Hepatocyte (in vitro differentiated cells): Measurements from ENCODE around the gene SHISA3. TPM values are rescaled to one million over a fixed set of nuclear protein-coding genes. Genes with fewer than 3 reads are reported as not detected.

Experiments
- DNase-seq: peaks from one replicate; pipeline ENCODE4 v3.0.0-alpha.2; 2016; ENCODE audit warnings: low spot score
- H2AFZ ChIP-seq: fragments of 200-600 bp; sonication (generic); 2 replicates; pipeline ENCODE4 v1.6.0; 2016; ENCODE audit warnings: antibody characterized with exemption, mild to moderate bottlenecking
- H3K27ac ChIP-seq: fragments of 200-600 bp; sonication (generic); 2 replicates; pipeline ENCODE4 v1.5.1; 2016; ENCODE audit warnings: mild to moderate bottlenecking
- H3K27me3 ChIP-seq: fragments of 200-600 bp; sonication (generic); 2 replicates; pipeline ENCODE4 v1.6.1; 2016
- H3K36me3 ChIP-seq: fragments of 200-600 bp; sonication (generic); replicated peaks from 2 replicates; pipeline ENCODE4 v1.5.1; 2016; ENCODE audit warnings: low read depth; ENCODE audit not compliant: insufficient read depth
- H3K4me1 ChIP-seq: fragments of 200-600 bp; sonication (generic); 2 replicates; pipeline ENCODE4 v1.5.1; 2016; ENCODE audit warnings: mild to moderate bottlenecking, moderate library complexity; ENCODE audit not compliant: insufficient read depth
- H3K4me2 ChIP-seq: fragments of 200-600 bp; sonication (generic); 2 replicates; pipeline ENCODE4 v1.6.0; 2016
- H3K4me3 ChIP-seq: fragments of 200-600 bp; sonication (generic); 2 replicates; pipeline ENCODE4 v1.5.1; 2016; ENCODE audit warnings: mild to moderate bottlenecking
- H3K79me2 ChIP-seq: fragments of 200-600 bp; sonication (generic); 2 replicates; pipeline ENCODE4 v1.6.0; 2017; ENCODE audit warnings: mild to moderate bottlenecking
- H3K9me2 ChIP-seq: fragments of 200-600 bp; sonication (generic); replicated peaks from 2 replicates; pipeline ENCODE4 v1.6.0; 2017; ENCODE audit warnings: mild to moderate bottlenecking; ENCODE audit not compliant: insufficient read depth
- H3K9me3 ChIP-seq: fragments of 200-600 bp; sonication (generic); 2 replicates; pipeline ENCODE4 v1.5.1; 2016; ENCODE audit warnings: low read depth, mild to moderate bottlenecking
- H4K20me1 ChIP-seq: fragments of 200-600 bp; sonication (generic); 2 replicates; pipeline ENCODE4 v1.6.0; 2016; ENCODE audit warnings: mild to moderate bottlenecking; ENCODE audit not compliant: insufficient read depth, poor library complexity, severe bottlenecking
- EZH2 ChIP-seq: fragments of 200-600 bp; sonication (generic); IDR thresholded peaks from 2 replicates; pipeline ENCODE4 v1.6.1; 2016; ENCODE audit warnings: antibody characterized with exemption, mild to moderate bottlenecking, borderline replicate concordance
- EZH2phosphoT487 ChIP-seq: fragments of 200-600 bp; sonication (generic); IDR thresholded peaks from one replicate; pipeline ENCODE4 v1.6.1; 2018; ENCODE audit warnings: antibody characterized with exemption, mild to moderate bottlenecking, low read depth, moderate library complexity; ENCODE audit not compliant: unreplicated experiment, severe bottlenecking
- WGBS: methylation state at CpG from one replicate; pipeline ENCODE4 v1.1.6; 2016; ENCODE audit warnings: low lambda C conversion rate; ENCODE audit errors: missing lambda C conversion rate; 5-methylcytosine and 5-hydroxymethylcytosine counted together
- polyA plus RNA-seq: library from polyadenylated mRNA; unstranded; fragments of >200 nt; fragmentation: Nextera tagmentation; extraction: Ambion mirVana; gene quantifications from 2 replicates; pipeline ENCODE4 v1.2.1, GENCODE V29; 2016
- total RNA-seq: library from RNA; depleted of rRNA; stranded (reverse); fragments of >200 nt; gene quantifications from 2 replicates; pipeline ENCODE4 v1.2.3, GENCODE V29; 2014
- TF ChIP-seq, protein P1 (sequence below): fragments of 200-600 bp; sonication (generic); IDR thresholded peaks from 2 replicates; pipeline ENCODE4 v1.5.1; 2016; ENCODE audit warnings: antibody characterized with exemption, mild to moderate bottlenecking; ENCODE audit not compliant: poor library complexity

SHISA3 gene
- total and polyA plus RNA-seq, 2 experiments from 2014 or later: 0.17 TPM; not detected in 1

DNA sequence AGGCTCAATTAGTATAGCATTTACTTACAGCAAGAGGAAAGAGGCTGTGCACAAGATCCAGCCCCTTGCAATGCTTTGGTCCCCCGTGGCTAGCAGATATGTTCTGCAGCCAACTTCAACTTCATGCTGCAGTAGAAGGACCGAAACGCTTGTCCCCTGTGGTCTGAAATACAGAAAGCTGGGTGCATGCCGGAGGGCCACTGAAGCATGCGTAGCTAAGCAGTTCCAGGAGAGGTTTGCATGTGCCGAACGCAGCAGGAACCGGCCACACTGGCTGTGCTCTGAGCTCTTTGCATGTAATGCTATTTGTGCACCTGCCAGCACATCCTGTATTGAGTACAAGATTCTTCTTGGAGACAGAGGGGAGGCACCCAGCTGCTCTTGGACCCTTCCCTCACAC is 35.8 kb upstream of the SHISA3 start:
- H3K4me1 ChIP-seq: no peaks in the 10 kb centered on the region
- no peaks in the 10 kb centered on the region for H3K36me3 ChIP-seq
- no peaks in the 10 kb centered on the region for H3K9me3 ChIP-seq
- H4K20me1 ChIP-seq: no peaks in the 10 kb centered on the region
- no peaks in the 10 kb centered on the region for H3K79me2 ChIP-seq
- no peak for DNase-seq
- no peak overlapping the region for H3K4me3 ChIP-seq
- no peak overlapping the region for H2AFZ ChIP-seq
- H3K27me3 ChIP-seq: no peaks in the 10 kb centered on the region
- H3K4me2 ChIP-seq: no peak overlapping the region
- TF ChIP-seq, protein P1, sequence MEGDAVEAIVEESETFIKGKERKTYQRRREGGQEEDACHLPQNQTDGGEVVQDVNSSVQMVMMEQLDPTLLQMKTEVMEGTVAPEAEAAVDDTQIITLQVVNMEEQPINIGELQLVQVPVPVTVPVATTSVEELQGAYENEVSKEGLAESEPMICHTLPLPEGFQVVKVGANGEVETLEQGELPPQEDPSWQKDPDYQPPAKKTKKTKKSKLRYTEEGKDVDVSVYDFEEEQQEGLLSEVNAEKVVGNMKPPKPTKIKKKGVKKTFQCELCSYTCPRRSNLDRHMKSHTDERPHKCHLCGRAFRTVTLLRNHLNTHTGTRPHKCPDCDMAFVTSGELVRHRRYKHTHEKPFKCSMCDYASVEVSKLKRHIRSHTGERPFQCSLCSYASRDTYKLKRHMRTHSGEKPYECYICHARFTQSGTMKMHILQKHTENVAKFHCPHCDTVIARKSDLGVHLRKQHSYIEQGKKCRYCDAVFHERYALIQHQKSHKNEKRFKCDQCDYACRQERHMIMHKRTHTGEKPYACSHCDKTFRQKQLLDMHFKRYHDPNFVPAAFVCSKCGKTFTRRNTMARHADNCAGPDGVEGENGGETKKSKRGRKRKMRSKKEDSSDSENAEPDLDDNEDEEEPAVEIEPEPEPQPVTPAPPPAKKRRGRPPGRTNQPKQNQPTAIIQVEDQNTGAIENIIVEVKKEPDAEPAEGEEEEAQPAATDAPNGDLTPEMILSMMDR: no peak
- TF ChIP-seq EZH2phosphoT487 (no peak), EZH2 (no peak)
- WGBS: 90% methylated on average over 8 of the region's 8 CpGs
- H3K9me2 ChIP-seq: no peaks in the 10 kb centered on the region
- H3K27ac ChIP-seq: no peak overlapping the region

DNA sequence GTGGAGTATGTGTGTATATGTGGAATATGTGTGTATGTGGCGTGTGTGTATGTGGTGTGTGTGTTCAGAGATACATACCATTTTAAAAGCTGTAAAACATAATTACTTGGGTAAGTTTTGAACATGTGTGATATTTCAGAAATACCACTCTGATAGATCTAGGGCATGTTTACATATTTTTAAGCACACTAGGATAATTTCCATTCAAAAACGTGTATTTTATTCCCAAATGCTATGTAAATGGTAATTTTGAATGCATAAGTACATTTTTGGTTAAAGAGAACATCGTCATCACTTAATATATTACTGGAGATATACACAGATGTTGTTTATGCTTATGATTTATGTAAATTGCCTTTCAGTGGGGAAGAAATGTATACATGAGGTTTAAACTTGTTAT is 34.7 kb upstream of the SHISA3 start:
- Histone ChIP-seq H3K27ac (no peak overlapping the region), H3K4me2 (no peak overlapping the region), H3K36me3 (no peaks in the 10 kb centered on the region), H3K27me3 (no peaks in the 10 kb centered on the region), H3K79me2 (no peaks in the 10 kb centered on the region), H3K4me1 (no peaks in the 10 kb centered on the region), H3K9me2 (no peaks in the 10 kb centered on the region), H2AFZ (no peak overlapping the region), H4K20me1 (no peaks in the 10 kb centered on the region), H3K9me3 (no peaks in the 10 kb centered on the region), H3K4me3 (no peak overlapping the region)
- WGBS: 79% methylated on average over 3 of the region's 3 CpGs
- TF ChIP-seq EZH2phosphoT487 (no peak), EZH2 (no peak)
- TF ChIP-seq, protein P1: no peak
- no peak for DNase-seq

DNA sequence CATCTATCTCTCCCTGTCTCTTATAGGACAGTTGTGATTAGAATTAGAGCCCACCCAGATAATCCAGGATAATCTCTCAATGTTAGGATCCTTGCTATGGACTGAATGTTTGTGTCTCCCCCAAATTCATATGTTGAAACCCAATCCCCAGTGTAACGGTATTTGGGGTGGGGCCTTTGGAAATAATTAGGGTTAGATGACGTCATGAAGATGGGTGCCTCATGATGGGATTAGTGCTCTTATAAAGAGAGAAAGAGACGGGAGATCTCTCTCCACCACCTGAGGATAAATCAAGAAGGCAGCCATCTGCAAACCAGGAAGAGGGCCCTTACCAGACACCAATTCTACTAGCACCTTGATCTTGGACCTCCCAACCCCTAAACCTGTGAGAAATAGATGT is 33.7 kb upstream of the SHISA3 start:
- Histone ChIP-seq H3K4me3 (no peak overlapping the region), H3K27me3 (no peaks in the 10 kb centered on the region), H2AFZ (no peak overlapping the region), H3K4me2 (no peak overlapping the region), H3K4me1 (no peaks in the 10 kb centered on the region), H3K79me2 (no peaks in the 10 kb centered on the region), H3K27ac (no peak overlapping the region), H3K9me2 (no peaks in the 10 kb centered on the region), H4K20me1 (no peaks in the 10 kb centered on the region), H3K9me3 (no peaks in the 10 kb centered on the region), H3K36me3 (no peaks in the 10 kb centered on the region)
- WGBS: 91% methylated on average over 3 of the region's 3 CpGs
- TF ChIP-seq, protein P1: no peak
- TF ChIP-seq EZH2phosphoT487: no peak
- DNase-seq: no peak
